M059J (cell line): Measurements from ENCODE around the gene MALRD1. TPM values are rescaled to one million over a fixed set of nuclear protein-coding genes. Genes with fewer than 3 reads are reported as not detected.

Experiments used
- DNase-seq: peaks from one replicate; pipeline ENCODE4 v3.0.0-alpha.2; 2012; ENCODE audit warnings: low read depth
- total RNA-seq: library from RNA; depleted of rRNA; stranded (reverse); fragments of >200 nt; shearing (Covaris generic); gene quantifications from 2 replicates; pipeline ENCODE4 v1.2.3, GENCODE V29; 2014

The MALRD1 gene
- total RNA-seq, 1 experiment from 2014 or later, result not detected

GRCh38 chr10:19772972-19773371 is 724.4 kb downstream of the MALRD1 start:
- DNase-seq, result no peak

- no peak for DNase-seq
Measured at GRCh38 chr10:19775296-19775695, 726.7 kb downstream of the MALRD1 start.

GRCh38 chr10:19777806-19778205 is 729.2 kb downstream of the MALRD1 start:
- no peak for DNase-seq

GRCh38 chr10:19778996-19779395 is 730.4 kb downstream of the MALRD1 start:
- no peak for DNase-seq

- DNase-seq, result no peak
Measured at GRCh38 chr10:19782430-19783089, 734.0 kb downstream of the MALRD1 start.

GRCh38 chr10:19783721-19784120 is 735.1 kb downstream of the MALRD1 start:
- DNase-seq, result no peak
